PC-9 (cell line): ENCODE data around the gene KRT78. TPM values are rescaled to one million over a fixed set of nuclear protein-coding genes. Genes with fewer than 3 reads are reported as not detected.

Source experiments
- BruUV-seq: library from RNA; stranded (reverse); fragments of 400-500 nt; replicated peaks from 2 replicates; lab custom pipeline; 2021; lab: Mats Ljungman, UMichigan
- CTCF ChIA-PET: fragments of 300-600 bp; sonication (Branson Sonifier 250); formaldehyde crosslinking; loops from one replicate; lab custom pipeline; 2022; ENCODE audit warnings: antibody characterized with exemption; lab: Charles Lee
- POLR2A ChIA-PET: fragments of 300-600 bp; sonication (Branson Sonifier 250); formaldehyde crosslinking; loops from one replicate; lab custom pipeline; 2022; ENCODE audit warnings: antibody characterized with exemption; ENCODE audit not compliant: unreplicated experiment; lab: Charles Lee
- DNase-seq, 2 experiments: peaks; one replicate each; pipeline versions ENCODE4 v3.0.0 to v3.0.0-alpha.2; 2015 to 2022; ENCODE audit warnings: mixed read lengths in 1 of 2
- H2AFZ ChIP-seq: fragments of 200-600 bp; sonication (generic); 2 replicates; pipeline ENCODE4 v1.8.1; 2017; ENCODE audit warnings: antibody characterized with exemption
- H3F3A ChIP-seq: fragments of 200-600 bp; sonication (generic); 2 replicates; pipeline ENCODE4 v1.8.1; 2017; ENCODE audit warnings: antibody characterized with exemption, mild to moderate bottlenecking, low read depth; ENCODE audit not compliant: insufficient read depth
- H3K27ac ChIP-seq: fragments of 200-600 bp; sonication (generic); 2 replicates; pipeline ENCODE4 v1.6.1; 2016; ENCODE audit warnings: mixed run types
- H3K27me3 ChIP-seq: fragments of 200-600 bp; sonication (generic); 2 replicates; pipeline ENCODE4 v1.6.1; 2016; ENCODE audit warnings: low read depth, mixed run types; ENCODE audit not compliant: insufficient read depth
- H3K36me3 ChIP-seq: fragments of 200-600 bp; sonication (generic); 2 replicates; pipeline ENCODE4 v1.6.1; 2016; ENCODE audit warnings: low read depth, mixed run types
- H3K4me1 ChIP-seq: fragments of 200-600 bp; sonication (generic); replicated peaks from 2 replicates; pipeline ENCODE4 v1.6.1; 2016; ENCODE audit warnings: mixed run types; ENCODE audit not compliant: insufficient read depth
- H3K4me2 ChIP-seq: fragments of 200-600 bp; sonication (generic); 2 replicates; pipeline ENCODE4 v1.6.1; 2017; ENCODE audit warnings: mixed run types
- H3K4me3 ChIP-seq: fragments of 200-600 bp; sonication (generic); 2 replicates; pipeline ENCODE4 v1.6.1; 2016; ENCODE audit warnings: mixed run types
- H3K79me2 ChIP-seq: fragments of 200-600 bp; sonication (generic); 2 replicates; pipeline ENCODE4 v1.6.1; 2017; ENCODE audit warnings: low read depth, mixed run types
- H3K9me2 ChIP-seq: fragments of 200-600 bp; sonication (generic); 2 replicates; pipeline ENCODE4 v1.8.1; 2017; ENCODE audit warnings: mild to moderate bottlenecking; ENCODE audit not compliant: insufficient read depth
- H3K9me3 ChIP-seq: fragments of 200-600 bp; sonication (generic); 2 replicates; pipeline ENCODE4 v1.8.1; 2016; ENCODE audit warnings: low read depth; ENCODE audit not compliant: insufficient read depth
- H4K20me1 ChIP-seq: fragments of 200-600 bp; sonication (generic); 2 replicates; pipeline ENCODE4 v1.8.1; 2017; ENCODE audit not compliant: insufficient read depth
- EZH2 ChIP-seq: fragments of 200-600 bp; sonication (generic); IDR thresholded peaks from 2 replicates; pipeline ENCODE4 v1.8.0; 2017; ENCODE audit warnings: antibody characterized with exemption, low read depth
- intact Hi-C: fragments of 100-400 bp; cut with micrococcal nuclease; formaldehyde crosslinking; loops from one replicate; pipeline ENCODE4 v1.10.0; 2022; ENCODE audit not compliant: unreplicated experiment
- total RNA-seq: library from RNA; stranded (reverse); gene quantifications from 2 replicates; pipeline ENCODE4 v1.2.3, GENCODE V29; 2021
- TF ChIP-seq, protein P1 (sequence below): fragments of 200-600 bp; sonication (generic); conservative IDR thresholded peaks from 2 replicates; pipeline ENCODE4 v1.6.1; 2017; ENCODE audit warnings: mixed run types, antibody characterized with exemption, mild to moderate bottlenecking, moderate library complexity

KRT78 gene
- total RNA-seq, 1 experiment from 2014 or later: 1.5 TPM

DNA sequence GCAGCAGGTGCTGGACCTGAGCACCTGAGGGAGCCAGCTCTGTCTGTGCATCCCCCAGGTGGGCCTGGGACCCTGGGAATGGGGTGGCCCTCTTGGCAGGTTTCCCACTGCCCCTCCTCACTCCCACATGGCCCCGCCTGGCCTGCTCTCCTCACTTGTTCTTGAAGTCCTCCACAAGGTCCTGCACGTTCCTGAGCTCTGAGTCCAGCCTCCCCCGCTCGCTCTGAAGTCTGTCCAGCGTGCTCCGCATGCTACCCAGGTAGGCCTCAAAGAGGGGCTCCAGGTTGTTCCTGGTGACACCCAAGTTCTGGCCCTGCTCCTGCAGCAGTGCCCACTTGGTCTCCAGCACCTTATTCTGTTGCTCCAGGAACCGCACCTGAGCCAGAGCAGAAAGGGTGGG lies 17.5 kb downstream of the KRT78 start:
- CTCF ChIA-PET: no interaction called here

DNA sequence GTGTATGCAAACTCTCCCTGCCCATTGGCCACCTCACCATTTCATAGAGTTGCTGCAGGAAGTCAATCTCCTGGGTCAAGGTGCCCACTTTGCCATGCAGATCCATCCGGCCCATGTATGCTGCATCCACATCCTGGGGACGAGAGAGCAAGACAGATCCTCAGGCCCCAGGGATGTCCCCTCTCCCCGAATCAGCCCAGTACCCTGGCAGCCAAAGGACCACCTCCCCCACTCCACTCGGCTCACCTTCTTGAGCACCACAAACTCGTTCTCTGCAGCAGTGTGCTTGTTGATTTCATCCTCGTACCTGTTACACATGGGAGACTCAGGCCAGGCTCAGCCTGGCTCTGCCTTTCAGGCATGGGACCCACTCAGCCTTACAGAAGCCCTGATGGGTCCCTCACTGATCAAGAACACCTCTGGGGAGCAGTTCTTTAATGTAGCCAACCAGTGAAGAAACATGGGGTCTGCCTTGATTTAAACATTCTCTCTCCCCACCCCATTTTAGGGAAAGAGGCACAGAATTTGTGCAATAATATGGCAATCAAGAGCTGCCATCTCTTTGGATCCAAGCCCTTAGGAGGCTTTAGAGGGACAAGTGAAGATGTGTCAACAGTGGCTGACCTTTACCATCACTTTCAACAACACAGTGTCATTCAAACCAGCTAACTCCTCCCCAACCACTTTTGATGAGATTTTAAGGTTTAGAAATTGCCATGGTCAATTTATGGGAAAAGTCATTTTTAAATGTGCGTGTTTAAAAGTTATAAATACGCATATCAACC lies 18.6 kb downstream of the KRT78 start:
- no peaks in the 10 kb centered on the region for H3K9me3 ChIP-seq

More for the DNA sequence above, 17.5 kb downstream of the KRT78 start:
- TF ChIP-seq EZH2: no peak
- TF ChIP-seq, protein P1, sequence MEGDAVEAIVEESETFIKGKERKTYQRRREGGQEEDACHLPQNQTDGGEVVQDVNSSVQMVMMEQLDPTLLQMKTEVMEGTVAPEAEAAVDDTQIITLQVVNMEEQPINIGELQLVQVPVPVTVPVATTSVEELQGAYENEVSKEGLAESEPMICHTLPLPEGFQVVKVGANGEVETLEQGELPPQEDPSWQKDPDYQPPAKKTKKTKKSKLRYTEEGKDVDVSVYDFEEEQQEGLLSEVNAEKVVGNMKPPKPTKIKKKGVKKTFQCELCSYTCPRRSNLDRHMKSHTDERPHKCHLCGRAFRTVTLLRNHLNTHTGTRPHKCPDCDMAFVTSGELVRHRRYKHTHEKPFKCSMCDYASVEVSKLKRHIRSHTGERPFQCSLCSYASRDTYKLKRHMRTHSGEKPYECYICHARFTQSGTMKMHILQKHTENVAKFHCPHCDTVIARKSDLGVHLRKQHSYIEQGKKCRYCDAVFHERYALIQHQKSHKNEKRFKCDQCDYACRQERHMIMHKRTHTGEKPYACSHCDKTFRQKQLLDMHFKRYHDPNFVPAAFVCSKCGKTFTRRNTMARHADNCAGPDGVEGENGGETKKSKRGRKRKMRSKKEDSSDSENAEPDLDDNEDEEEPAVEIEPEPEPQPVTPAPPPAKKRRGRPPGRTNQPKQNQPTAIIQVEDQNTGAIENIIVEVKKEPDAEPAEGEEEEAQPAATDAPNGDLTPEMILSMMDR: no peak
- Histone ChIP-seq H3F3A (no peaks in the 10 kb centered on the region), H3K4me2 (no peak overlapping the region), H2AFZ (no peak overlapping the region), H3K4me3 (no peak overlapping the region), H3K27ac (no peak overlapping the region), H3K4me1 (peaks cover 4% of the 10 kb centered on the region; the same call in 1 of the 2 replicates), H3K79me2 (no peaks in the 10 kb centered on the region), H3K9me3 (no peaks in the 10 kb centered on the region), H3K36me3 (no peaks in the 10 kb centered on the region), H3K27me3 (no peaks in the 10 kb centered on the region), H4K20me1 (no peaks in the 10 kb centered on the region), H3K9me2 (no peaks in the 10 kb centered on the region)
- DNase-seq: no peak
- no TSS peak for BruUV-seq
- intact Hi-C loops: no loop called here
- POLR2A ChIA-PET: no interaction called here

DNA sequence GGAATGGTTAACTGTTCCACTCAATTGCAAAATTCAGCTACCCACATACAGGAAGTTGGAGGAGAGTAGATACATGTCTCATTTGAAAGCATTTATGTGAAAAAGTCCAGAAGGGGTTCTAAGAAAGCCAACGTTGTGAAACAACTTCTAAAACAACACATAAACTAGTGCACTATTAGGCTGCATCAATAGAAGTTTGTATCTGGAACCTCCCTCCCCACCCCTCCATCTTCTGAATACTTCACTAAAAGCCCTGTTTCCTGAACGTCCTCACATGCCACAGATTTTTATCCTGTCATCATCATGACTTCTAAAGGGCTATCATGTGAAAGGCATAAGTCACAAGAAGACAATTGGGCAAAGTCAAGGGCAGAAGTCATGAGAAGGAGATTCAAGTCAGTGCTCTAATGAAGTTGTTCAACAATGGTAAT lies 20.2 kb downstream of the KRT78 start:
- Histone ChIP-seq H2AFZ (no peak overlapping the region), H4K20me1 (no peaks in the 10 kb centered on the region), H3K9me2 (no peaks in the 10 kb centered on the region), H3K79me2 (no peaks in the 10 kb centered on the region), H3F3A (no peaks in the 10 kb centered on the region), H3K27me3 (no peaks in the 10 kb centered on the region), H3K4me2 (no peak overlapping the region), H3K4me1 (no peaks in the 10 kb centered on the region; the same call in 1 of the 2 replicates), H3K27ac (no peak overlapping the region), H3K4me3 (no peak overlapping the region), H3K9me3 (no peaks in the 10 kb centered on the region), H3K36me3 (no peaks in the 10 kb centered on the region)
- ChIA-PET POLR2A (no interaction called here), CTCF (no interaction called here)
- intact Hi-C loops: no loop called here
- TF ChIP-seq, protein P1: no peak
- no peak for TF ChIP-seq EZH2
- no peak for DNase-seq
- BruUV-seq: no TSS peak

More for the DNA sequence above, 18.6 kb downstream of the KRT78 start:
- no peak for DNase-seq
- Histone ChIP-seq H2AFZ (no peak overlapping the region), H3K4me3 (no peak overlapping the region), H3F3A (no peaks in the 10 kb centered on the region), H3K4me2 (no peak overlapping the region), H4K20me1 (no peaks in the 10 kb centered on the region), H3K27me3 (no peaks in the 10 kb centered on the region), H3K79me2 (no peaks in the 10 kb centered on the region), H3K4me1 (no peaks in the 10 kb centered on the region; the same call in 1 of the 2 replicates), H3K9me2 (no peaks in the 10 kb centered on the region), H3K27ac (no peak overlapping the region), H3K36me3 (no peaks in the 10 kb centered on the region)
- BruUV-seq: no TSS peak
- ChIA-PET CTCF (no interaction called here), POLR2A (interaction anchor here (0.6 kb wide), 1 partner anchor 218 kb away, joined by 5 read pairs; no protein-coding TSS in a partner anchor)
- TF ChIP-seq, protein P1: no peak
- no peak for TF ChIP-seq EZH2
- intact Hi-C loops: no loop called here
